ENCODE data around the gene TAS1R1. TPM values are rescaled to one million over a fixed set of nuclear protein-coding genes. Genes with fewer than 3 reads are reported as not detected.

Gene TAS1R1
- total and polyA plus RNA-seq, 10 of the 15 experiments (the other 5 are each of a cell fraction or from before 2014, with no cell fraction given): 0.03 to 0.06 (median 0.04) TPM; not detected in 7

DNA sequence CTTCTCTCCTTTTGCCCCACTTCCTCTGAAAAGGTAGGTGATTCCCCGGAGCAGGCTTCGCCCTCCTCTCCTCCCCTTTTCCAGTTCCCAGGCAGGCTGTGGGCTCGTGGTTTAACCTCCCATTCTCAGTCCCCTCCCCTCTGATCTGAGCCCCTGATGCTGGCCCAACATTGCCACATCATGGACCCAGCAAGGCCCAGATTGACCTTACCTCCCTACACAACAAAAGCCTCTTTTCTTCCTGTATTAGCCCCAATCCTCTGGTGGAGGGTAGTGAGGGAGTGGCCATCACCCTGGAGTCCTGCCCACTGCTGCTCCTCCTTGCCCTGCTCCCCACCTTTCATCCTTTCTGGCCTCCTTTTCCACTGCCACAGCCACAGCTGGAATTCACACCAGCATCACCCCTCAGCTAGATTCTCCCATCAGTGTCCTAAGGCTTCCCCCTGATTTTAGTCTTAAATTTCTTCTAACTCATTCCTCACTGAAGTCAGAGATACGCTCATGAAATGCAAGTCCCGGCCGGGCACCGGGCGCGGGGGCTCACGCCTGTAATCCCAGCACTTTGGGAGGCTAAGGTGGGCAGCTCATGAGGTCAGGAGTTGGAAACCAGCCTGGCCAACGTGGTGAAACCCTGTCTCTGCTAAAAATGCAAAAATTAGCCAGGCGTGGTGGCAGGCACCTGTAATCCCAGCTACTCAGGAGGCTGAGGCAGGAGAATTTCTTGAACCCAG lies 17.7 kb downstream of the TAS1R1 start:
- DNase-seq (ENCODE audit: low read depth, low spot score) (no peak), FAIRE-seq (no peak), ATAC-seq (no peak)
- H4K20me1 ChIP-seq (ENCODE audit: control insufficient read depth, insufficient read depth): no peaks in the 10 kb centered on the region
- BruUV-seq (replicated peaks): no TSS peak
- H3K36me3 ChIP-seq (ENCODE audit: control insufficient read depth in 2 of 2, insufficient read depth in 2 of 2, low read length in 1 of 2): no peaks in the 10 kb centered on the region
- 49% methylated on average over 12 of the region's 12 CpGs for WGBS (ENCODE audit: insufficient coverage, insufficient replicate concordance, low lambda C conversion rate, missing lambda C conversion rate)
- in situ Hi-C loops (cut with MboI) (no loop called here), intact Hi-C loops (cut with micrococcal nuclease; ENCODE audit: unreplicated experiment) (no loop called here)
- no peaks in the 10 kb centered on the region; the same call in 1 of the 3 replicates for H3K9me3 ChIP-seq (replicated peaks; ENCODE audit: control insufficient read depth, insufficient read depth, low read length)
- no peak overlapping the region for H3K9ac ChIP-seq (ENCODE audit: control insufficient read depth, insufficient read depth, low read length)
- TF ChIP-seq MXI1 (IDR thresholded peaks at IDR 0.05; ENCODE audit: low read depth, low read length): no peak
- no peak for TF ChIP-seq SIX5 (IDR thresholded peaks at IDR 0.05; ENCODE audit: low read depth, low read length, severe bottlenecking)
- TF ChIP-seq SPI1 (IDR thresholded peaks at IDR 0.05; ENCODE audit: borderline replicate concordance, insufficient read depth, low read depth, low read length): peak; percentile 9; the same call in 1 of the 2 replicates
- TF ChIP-seq, protein P1, sequence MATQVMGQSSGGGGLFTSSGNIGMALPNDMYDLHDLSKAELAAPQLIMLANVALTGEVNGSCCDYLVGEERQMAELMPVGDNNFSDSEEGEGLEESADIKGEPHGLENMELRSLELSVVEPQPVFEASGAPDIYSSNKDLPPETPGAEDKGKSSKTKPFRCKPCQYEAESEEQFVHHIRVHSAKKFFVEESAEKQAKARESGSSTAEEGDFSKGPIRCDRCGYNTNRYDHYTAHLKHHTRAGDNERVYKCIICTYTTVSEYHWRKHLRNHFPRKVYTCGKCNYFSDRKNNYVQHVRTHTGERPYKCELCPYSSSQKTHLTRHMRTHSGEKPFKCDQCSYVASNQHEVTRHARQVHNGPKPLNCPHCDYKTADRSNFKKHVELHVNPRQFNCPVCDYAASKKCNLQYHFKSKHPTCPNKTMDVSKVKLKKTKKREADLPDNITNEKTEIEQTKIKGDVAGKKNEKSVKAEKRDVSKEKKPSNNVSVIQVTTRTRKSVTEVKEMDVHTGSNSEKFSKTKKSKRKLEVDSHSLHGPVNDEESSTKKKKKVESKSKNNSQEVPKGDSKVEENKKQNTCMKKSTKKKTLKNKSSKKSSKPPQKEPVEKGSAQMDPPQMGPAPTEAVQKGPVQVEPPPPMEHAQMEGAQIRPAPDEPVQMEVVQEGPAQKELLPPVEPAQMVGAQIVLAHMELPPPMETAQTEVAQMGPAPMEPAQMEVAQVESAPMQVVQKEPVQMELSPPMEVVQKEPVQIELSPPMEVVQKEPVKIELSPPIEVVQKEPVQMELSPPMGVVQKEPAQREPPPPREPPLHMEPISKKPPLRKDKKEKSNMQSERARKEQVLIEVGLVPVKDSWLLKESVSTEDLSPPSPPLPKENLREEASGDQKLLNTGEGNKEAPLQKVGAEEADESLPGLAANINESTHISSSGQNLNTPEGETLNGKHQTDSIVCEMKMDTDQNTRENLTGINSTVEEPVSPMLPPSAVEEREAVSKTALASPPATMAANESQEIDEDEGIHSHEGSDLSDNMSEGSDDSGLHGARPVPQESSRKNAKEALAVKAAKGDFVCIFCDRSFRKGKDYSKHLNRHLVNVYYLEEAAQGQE (IDR thresholded peaks at IDR 0.05; ENCODE audit: low read depth, low read length): no peak
- no peak overlapping the region for H3K27ac ChIP-seq (ENCODE audit: control insufficient read depth, insufficient read depth)
- POLR2A ChIA-PET: no interaction called here
- H3K4me1 ChIP-seq (ENCODE audit: control insufficient read depth, insufficient read depth, low read length): no peaks in the 10 kb centered on the region
- no peaks in the 10 kb centered on the region for H3K27me3 ChIP-seq (replicated peaks in 1 of 2; ENCODE audit: control insufficient read depth in 2 of 2, insufficient read depth in 2 of 2, low read length in 1 of 2)
- SMC1A ChIA-PET (ENCODE audit: uncharacterized antibody, unreplicated experiment): no interaction called here
- CTCF ChIA-PET: interaction anchor here (1.2 kb wide), 1 partner anchor 18 kb away, joined by 4 read pairs; the partner anchor contains the start of genes NOL9 and TAS1R1
- RAD21 ChIA-PET (ENCODE audit: unreplicated experiment): no interaction called here
- H3K4me3 ChIP-seq: no peak overlapping the region
- H3K4me2 ChIP-seq (ENCODE audit: control insufficient read depth, insufficient read depth): no peak overlapping the region
- H2AFZ ChIP-seq (ENCODE audit: control insufficient read depth, low read depth, low read length): no peak overlapping the region
- H3K79me2 ChIP-seq (ENCODE audit: control insufficient read depth, insufficient read depth, low read length): no peaks in the 10 kb centered on the region

Measured in GM12878 (cell line).